Measurements from ENCODE around the gene FAM13A.

The FAM13A gene

GRCh38 chr4:88836216-88836615 is 220.8 kb downstream of the FAM13A start:
- no peak for DNase-seq (ENCODE audit: low read depth)

- no peak for DNase-seq (ENCODE audit: low read depth)
Observed at GRCh38 chr4:88831031-88831430, 226.0 kb downstream of the FAM13A start.

GRCh38 chr4:88830598-88830997 is 226.4 kb downstream of the FAM13A start:
- DNase-seq (ENCODE audit: low read depth), result no peak

GRCh38 chr4:88828842-88829571 is 228.0 kb downstream of the FAM13A start:
- DNase-seq (ENCODE audit: low read depth), result no peak

GRCh38 chr4:88827442-88827841 is 229.5 kb downstream of the FAM13A start:
- peak; percentile 29 for DNase-seq (ENCODE audit: low read depth)

- DNase-seq (ENCODE audit: low read depth), result no peak
Observed at GRCh38 chr4:88826771-88827170, 230.2 kb downstream of the FAM13A start.

- no peak for DNase-seq (ENCODE audit: low read depth)
Observed at GRCh38 chr4:88825931-88826330, 231.1 kb downstream of the FAM13A start.

- peak; percentile 88 for DNase-seq (ENCODE audit: low read depth)
Observed at GRCh38 chr4:88823058-88823919, 233.7 kb downstream of the FAM13A start.

- DNase-seq (ENCODE audit: low read depth), result no peak
Observed at GRCh38 chr4:88822034-88822789, 234.8 kb downstream of the FAM13A start.

GRCh38 chr4:88821522-88821921 is 235.5 kb downstream of the FAM13A start:
- DNase-seq (ENCODE audit: low read depth), result no peak

GRCh38 chr4:88820698-88821415 is 236.1 kb downstream of the FAM13A start:
- no peak for DNase-seq (ENCODE audit: low read depth)

GRCh38 chr4:88819818-88820697 is 236.9 kb downstream of the FAM13A start:
- DNase-seq (ENCODE audit: low read depth), result no peak

GRCh38 chr4:88818631-88819470 is 238.1 kb downstream of the FAM13A start:
- DNase-seq (ENCODE audit: low read depth), result peak; percentile 58

GRCh38 chr4:88817740-88818139 is 239.2 kb downstream of the FAM13A start:
- DNase-seq (ENCODE audit: low read depth), result no peak

- DNase-seq (ENCODE audit: low read depth), result no peak
Observed at GRCh38 chr4:88816360-88816759, 240.6 kb downstream of the FAM13A start.

GRCh38 chr4:88814043-88814617 is 242.9 kb downstream of the FAM13A start:
- DNase-seq (ENCODE audit: low read depth), result no peak

GRCh38 chr4:88813013-88813412 is 244.0 kb downstream of the FAM13A start:
- no peak for DNase-seq (ENCODE audit: low read depth)

GRCh38 chr4:88812420-88812819 is 244.6 kb downstream of the FAM13A start:
- no peak for DNase-seq (ENCODE audit: low read depth)

- DNase-seq (ENCODE audit: low read depth), result no peak
Observed at GRCh38 chr4:88811904-88812303, 245.1 kb downstream of the FAM13A start.

- no peak for DNase-seq (ENCODE audit: low read depth)
Observed at GRCh38 chr4:88810325-88810724, 246.7 kb downstream of the FAM13A start.
